ENCODE measurements around the gene FHDC1.

GRCh38 chr4:153014460-153014859 is 78.3 kb downstream of the FHDC1 start:
- TF ChIP-seq CTCF (IDR thresholded peaks at IDR 0.05) (no peak), POLR2A (IDR thresholded peaks at IDR 0.05) (no peak), POLR2AphosphoS5 (IDR thresholded peaks at IDR 0.05) (no peak), EP300 (IDR thresholded peaks at IDR 0.05) (no peak)
